Tibial artery (tissue), 4 donors: ENCODE measurements around the gene C5orf47.

Source experiments
- DNase-seq, 2 donors: peaks; one replicate each; pipeline ENCODE4 v3.0.0-alpha.2; 2019
- H3K27ac ChIP-seq, 2 donors: fragments of 200-600 bp; sonication (generic) in 1 of 2; 1 replicate in 1 of 2; 2 replicates in 1 of 2; pipeline ENCODE4 v1.5.1; 2018 to 2019; ENCODE audit warnings: mild to moderate bottlenecking in 1 of 2
- H3K27me3 ChIP-seq, 2 donors: fragments of 200-600 bp; sonication (generic) in 1 of 2; one replicate each; pipeline versions ENCODE4 v1.5.1 to v1.6.0; 2016 to 2019
- H3K36me3 ChIP-seq, 3 donors: fragments of 200-600 bp; sonication (generic) in 2 of 3; one replicate each; pipeline ENCODE4 v1.5.1; 2016 to 2019; ENCODE audit warnings: mild to moderate bottlenecking in 2 of 3
- H3K4me1 ChIP-seq, 4 donors: fragments of 200-600 bp; sonication (generic) in 2 of 4; 1 replicate in 3 of 4; 2 replicates in 1 of 4; pipeline ENCODE4 v1.5.1; 2016 to 2019
- H3K4me3 ChIP-seq, 2 donors: fragments of 200-600 bp; sonication (generic) in 1 of 2; 1 replicate in 1 of 2; 2 replicates in 1 of 2; pipeline ENCODE4 v1.5.1; 2018 to 2019; ENCODE audit warnings: mild to moderate bottlenecking in 2 of 2
- H3K9me3 ChIP-seq, 3 donors: fragments of 200-600 bp; sonication (generic) in 1 of 3; one replicate each; pipeline ENCODE4 v1.5.1; 2016 to 2019
- intact Hi-C: fragments of 100-400 bp; cut with DNase I; formaldehyde crosslinking; loops from one replicate; pipeline ENCODE4 v1.15.0; 2023; ENCODE audit warnings: low total_unique reads
- TF ChIP-seq, protein P1 (sequence below), 2 experiments: fragments of 200-600 bp in 1 of 2; fragments of 450-650 bp in 1 of 2; IDR thresholded peaks; one replicate each; pipeline ENCODE4 v1.5.1; 2017 to 2019; ENCODE audit warnings: antibody characterized with exemption in 2 of 2, mild to moderate bottlenecking in 1 of 2, moderate library complexity in 1 of 2

Gene C5orf47

GRCh38 chr5:174045470-174046025, 56.6 kb downstream of the C5orf47 start, which contains the start of gene NSG2:
Gene NSG2 (plus strand): TSS chr5:174045706. CDS start chr5:174046756, 1,050 bp downstream.
- Histone ChIP-seq H3K36me3 (no peaks in the 10 kb centered on the region), H3K27me3 (peaks cover 0 to 6% of the 10 kb centered on the region in 2 donors), H3K4me1 (no peaks in the 10 kb centered on the region), H3K4me3 (no peak within 1 kb of the TSS), H3K27ac (no peak within 1 kb of the TSS), H3K9me3 (no peaks in the 10 kb centered on the region)
- intact Hi-C loops = loop anchor here (5.0 kb wide), 1 partner anchor 267 kb away; no protein-coding TSS in a partner anchor
- DNase-seq = peak in 1 of 2 donors; percentile 44
- TF ChIP-seq, protein P1, sequence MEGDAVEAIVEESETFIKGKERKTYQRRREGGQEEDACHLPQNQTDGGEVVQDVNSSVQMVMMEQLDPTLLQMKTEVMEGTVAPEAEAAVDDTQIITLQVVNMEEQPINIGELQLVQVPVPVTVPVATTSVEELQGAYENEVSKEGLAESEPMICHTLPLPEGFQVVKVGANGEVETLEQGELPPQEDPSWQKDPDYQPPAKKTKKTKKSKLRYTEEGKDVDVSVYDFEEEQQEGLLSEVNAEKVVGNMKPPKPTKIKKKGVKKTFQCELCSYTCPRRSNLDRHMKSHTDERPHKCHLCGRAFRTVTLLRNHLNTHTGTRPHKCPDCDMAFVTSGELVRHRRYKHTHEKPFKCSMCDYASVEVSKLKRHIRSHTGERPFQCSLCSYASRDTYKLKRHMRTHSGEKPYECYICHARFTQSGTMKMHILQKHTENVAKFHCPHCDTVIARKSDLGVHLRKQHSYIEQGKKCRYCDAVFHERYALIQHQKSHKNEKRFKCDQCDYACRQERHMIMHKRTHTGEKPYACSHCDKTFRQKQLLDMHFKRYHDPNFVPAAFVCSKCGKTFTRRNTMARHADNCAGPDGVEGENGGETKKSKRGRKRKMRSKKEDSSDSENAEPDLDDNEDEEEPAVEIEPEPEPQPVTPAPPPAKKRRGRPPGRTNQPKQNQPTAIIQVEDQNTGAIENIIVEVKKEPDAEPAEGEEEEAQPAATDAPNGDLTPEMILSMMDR (IDR thresholded peaks at IDR 0.05) = no peak

- no peaks in the 10 kb centered on the region for H3K36me3 ChIP-seq
- H3K27ac ChIP-seq = no peak overlapping the region
- peaks cover 0 to 7% of the 10 kb centered on the region in 2 donors for H3K27me3 ChIP-seq
- no peak overlapping the region for H3K4me3 ChIP-seq
- H3K4me1 ChIP-seq = no peaks in the 10 kb centered on the region
- H3K9me3 ChIP-seq = no peaks in the 10 kb centered on the region
- DNase-seq = no peak
- intact Hi-C loops = loop anchor here (5.0 kb wide), 1 partner anchor 266 kb away; no protein-coding TSS in a partner anchor
- TF ChIP-seq, protein P1 (IDR thresholded peaks at IDR 0.05) = no peak
These were observed 57.6 kb downstream of the C5orf47 start for GRCh38 chr5:174046558-174046957.

DNA sequence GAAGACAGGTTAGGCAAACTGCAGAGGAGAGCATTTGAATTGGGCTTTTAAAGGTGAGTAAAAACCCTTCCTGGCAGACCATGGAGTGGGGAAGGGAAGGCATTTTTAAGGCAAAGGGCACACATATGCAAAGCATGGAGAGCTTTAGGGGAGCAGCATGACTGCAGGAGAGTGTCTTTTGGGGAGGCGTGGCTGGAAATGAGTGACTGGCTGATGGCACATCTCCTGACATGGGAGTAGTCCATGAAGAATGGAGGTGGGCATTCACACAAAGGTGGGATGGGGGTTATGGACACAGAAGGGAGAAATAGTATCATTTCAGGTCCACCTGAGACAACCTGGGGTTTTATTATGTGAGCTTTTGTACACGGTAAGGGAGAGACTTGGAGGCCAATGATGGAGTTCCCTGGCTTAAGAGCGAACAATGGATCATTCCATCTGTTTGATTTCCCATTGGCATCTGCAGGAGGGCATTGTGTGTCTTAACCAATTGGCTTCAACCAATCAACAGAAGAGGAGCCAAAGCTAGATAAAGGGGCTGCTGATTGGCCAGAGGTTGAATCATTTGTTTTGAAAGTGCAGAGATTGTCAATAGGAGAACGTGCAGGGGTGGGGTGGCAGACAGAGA, 58.6 kb downstream of the C5orf47 start:
- no peak for DNase-seq
- no peak overlapping the region for H3K27ac ChIP-seq

DNA sequence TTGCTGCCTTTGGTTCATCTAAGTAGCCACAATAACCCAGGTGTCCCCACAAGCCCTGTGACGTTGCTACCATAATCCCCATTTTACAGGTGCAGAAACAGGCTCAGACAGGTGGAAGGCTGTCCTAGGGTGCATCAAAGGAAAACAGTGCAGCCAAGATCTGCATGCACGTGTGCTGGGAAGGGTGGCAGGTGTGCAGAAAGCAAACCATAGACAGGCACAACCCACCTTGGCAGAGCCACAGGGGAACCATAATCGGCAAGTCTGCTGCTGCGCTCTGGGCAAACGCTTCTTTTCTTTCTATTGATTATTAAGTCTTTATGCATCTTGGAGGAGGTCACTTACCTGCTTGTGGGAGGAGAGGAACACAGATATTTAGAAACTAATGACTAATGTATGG, 63.7 kb downstream of the C5orf47 start:
- no peak for DNase-seq
- Histone ChIP-seq H3K4me1 (no peaks in the 10 kb centered on the region), H3K36me3 (no peaks in the 10 kb centered on the region), H3K27me3 (peaks cover 0 to 5% of the 10 kb centered on the region in 2 donors), H3K9me3 (no peaks in the 10 kb centered on the region), H3K4me3 (no peak overlapping the region), H3K27ac (no peak overlapping the region)
- TF ChIP-seq, protein P1 (IDR thresholded peaks at IDR 0.05) = no peak
- intact Hi-C loops = no loop called here

More for the DNA sequence above, 58.6 kb downstream of the C5orf47 start:
- TF ChIP-seq, protein P1 (IDR thresholded peaks at IDR 0.05) = no peak
- Histone ChIP-seq H3K27me3 (peaks cover 0 to 6% of the 10 kb centered on the region in 2 donors), H3K4me3 (no peak overlapping the region), H3K36me3 (no peaks in the 10 kb centered on the region), H3K4me1 (no peaks in the 10 kb centered on the region), H3K9me3 (no peaks in the 10 kb centered on the region)
- intact Hi-C loops = loop anchor here (5.0 kb wide), 1 partner anchor 265 kb away; no protein-coding TSS in a partner anchor

GRCh38 chr5:174053905-174054304, 64.9 kb downstream of the C5orf47 start:
- no peak for DNase-seq
- H3K36me3 ChIP-seq = no peaks in the 10 kb centered on the region

More at GRCh38 chr5:174053905-174054304, 64.9 kb downstream of the C5orf47 start:
- TF ChIP-seq, protein P1 (IDR thresholded peaks at IDR 0.05) = no peak
- intact Hi-C loops = no loop called here
- no peaks in the 10 kb centered on the region for H3K4me1 ChIP-seq
- peaks cover 0 to 7% of the 10 kb centered on the region in 2 donors for H3K27me3 ChIP-seq
- H3K4me3 ChIP-seq = no peak overlapping the region
- no peaks in the 10 kb centered on the region for H3K9me3 ChIP-seq
- no peak overlapping the region for H3K27ac ChIP-seq
